ENCODE results near the gene STARD8. TPM values are rescaled to one million over a fixed set of nuclear protein-coding genes. Genes with fewer than 3 reads are reported as not detected.

The STARD8 gene
- polyA plus RNA-seq, 2 of the 4 experiments (the other 2 are of a cell fraction), result 1.6 to 1.7 TPM

DNA sequence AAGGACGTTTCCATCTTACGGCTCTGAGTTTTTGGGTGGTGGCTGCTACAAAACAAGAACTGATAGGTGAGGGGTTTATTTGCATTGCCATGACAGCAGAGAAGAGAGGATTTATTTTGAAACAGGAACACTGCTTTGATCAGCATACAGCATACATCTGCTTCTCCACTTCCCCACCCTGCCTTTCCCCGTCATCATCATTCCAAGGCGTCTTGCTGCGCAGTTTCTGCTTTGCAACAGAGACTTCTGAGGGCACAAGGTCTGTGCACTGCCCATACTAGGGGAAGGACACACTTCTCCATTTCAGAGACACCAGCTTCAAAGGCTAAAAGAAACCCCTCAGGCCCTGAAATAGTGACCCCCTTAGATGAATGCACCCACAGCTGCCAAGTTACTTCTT is 19.1 kb downstream of the STARD8 start:
- Histone ChIP-seq H3K27ac (no peak overlapping the region), H3K9me3 (no peaks in the 10 kb centered on the region), H3K4me3 (no peak overlapping the region), H3K4me1 (no peaks in the 10 kb centered on the region), H3K4me2 (no peak overlapping the region)
- ChIA-PET POLR2A (no interaction called here), CTCF (no interaction called here)
- TF ChIP-seq KDM1A (IDR thresholded peaks at IDR 0.05; ENCODE audit: low read depth) (no peak), CHD4 (IDR thresholded peaks at IDR 0.05; ENCODE audit: borderline replicate concordance) (no peak), GATA3 (IDR thresholded peaks at IDR 0.05; ENCODE audit: borderline replicate concordance) (no peak), BHLHE40 (IDR thresholded peaks at IDR 0.05; ENCODE audit: low read depth, low read length) (no peak), FOSL2 (IDR thresholded peaks at IDR 0.05) (no peak), FOSL2 (CRISPR knock-in tag; IDR thresholded peaks at IDR 0.05) (no peak), PHF8 (IDR thresholded peaks at IDR 0.05; ENCODE audit: borderline replicate concordance, low read depth) (no peak), HES2 (IDR thresholded peaks at IDR 0.05) (no peak), SMC3 (IDR thresholded peaks at IDR 0.05) (no peak), NFE2L2 (conservative IDR thresholded peaks at IDR 0.05; ENCODE audit: low read length) (no peak), CBX2 (IDR thresholded peaks at IDR 0.05; ENCODE audit: borderline replicate concordance, low read depth) (no peak), RFX5 (IDR thresholded peaks at IDR 0.05) (no peak), ZC3H11A (IDR thresholded peaks at IDR 0.05) (no peak)
- TF ChIP-seq, protein P1, sequence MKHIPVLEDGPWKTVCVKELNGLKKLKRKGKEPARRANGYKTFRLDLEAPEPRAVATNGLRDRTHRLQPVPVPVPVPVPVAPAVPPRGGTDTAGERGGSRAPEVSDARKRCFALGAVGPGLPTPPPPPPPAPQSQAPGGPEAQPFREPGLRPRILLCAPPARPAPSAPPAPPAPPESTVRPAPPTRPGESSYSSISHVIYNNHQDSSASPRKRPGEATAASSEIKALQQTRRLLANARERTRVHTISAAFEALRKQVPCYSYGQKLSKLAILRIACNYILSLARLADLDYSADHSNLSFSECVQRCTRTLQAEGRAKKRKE (CRISPR knock-in tag; IDR thresholded peaks at IDR 0.05; ENCODE audit: low read depth), result no peak
- TF ChIP-seq, protein P2, sequence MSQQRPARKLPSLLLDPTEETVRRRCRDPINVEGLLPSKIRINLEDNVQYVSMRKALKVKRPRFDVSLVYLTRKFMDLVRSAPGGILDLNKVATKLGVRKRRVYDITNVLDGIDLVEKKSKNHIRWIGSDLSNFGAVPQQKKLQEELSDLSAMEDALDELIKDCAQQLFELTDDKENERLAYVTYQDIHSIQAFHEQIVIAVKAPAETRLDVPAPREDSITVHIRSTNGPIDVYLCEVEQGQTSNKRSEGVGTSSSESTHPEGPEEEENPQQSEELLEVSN (IDR thresholded peaks at IDR 0.05; ENCODE audit: borderline replicate concordance, low read depth), result no peak
- no peak for FAIRE-seq
- no peak for DNase-seq (ENCODE audit: low read depth in 1 of 2, low spot score in 1 of 2)
- WGBS (ENCODE audit: missing lambda C conversion rate), result 95% methylated on average over 5 of the region's 5 CpGs
- ATAC-seq, result no peak

- no peak for TF ChIP-seq FOSL2 (IDR thresholded peaks at IDR 0.05)
- TF ChIP-seq FOSL2 (CRISPR knock-in tag; IDR thresholded peaks at IDR 0.05), result no peak
- TF ChIP-seq FOXS1 (CRISPR knock-in tag; IDR thresholded peaks at IDR 0.05), result no peak
- no peak for TF ChIP-seq ESRRA (IDR thresholded peaks at IDR 0.05; ENCODE audit: borderline replicate concordance, low read length)
- TF ChIP-seq EHF (CRISPR knock-in tag; IDR thresholded peaks at IDR 0.05), result no peak
- TF ChIP-seq HMGXB4 (CRISPR knock-in tag; IDR thresholded peaks at IDR 0.05; ENCODE audit: borderline replicate concordance), result no peak
- no peak for TF ChIP-seq ZSCAN20 (CRISPR knock-in tag; IDR thresholded peaks at IDR 0.05)
- no peak for TF ChIP-seq MYC (IDR thresholded peaks at IDR 0.05; ENCODE audit: borderline replicate concordance, low read length)
- no peak for TF ChIP-seq HOXA7 (CRISPR knock-in tag; IDR thresholded peaks at IDR 0.05)
- no peak for TF ChIP-seq KDM5A (IDR thresholded peaks at IDR 0.05)
- no peak for TF ChIP-seq BHLHE40 (IDR thresholded peaks at IDR 0.05; ENCODE audit: low read depth, low read length)
- H3K4me1 ChIP-seq, result no peaks in the 10 kb centered on the region
- H3K9me3 ChIP-seq, result no peaks in the 10 kb centered on the region
- WGBS (ENCODE audit: missing lambda C conversion rate), result 85% methylated on average over 9 of the region's 10 CpGs
- POLR2A ChIA-PET, result no interaction called here
- ATAC-seq, result no peak
- H3K4me2 ChIP-seq, result no peak overlapping the region
- DNase-seq (ENCODE audit: low read depth in 1 of 2, low spot score in 1 of 2), result no peak
- no peak overlapping the region for H3K4me3 ChIP-seq
- CTCF ChIA-PET, result interaction anchor here (1.1 kb wide), 1 partner anchor 22 kb away, joined by 3 read pairs; the partner anchor contains the start of gene STARD8
- FAIRE-seq, result no peak
- no peak overlapping the region for H3K27ac ChIP-seq
Observed at GRCh38 chrX:68669094-68669860, 21.8 kb downstream of the STARD8 start.

Measured in A549 (cell line).